HAP-1 (cell line): ENCODE measurements around the gene GRXCR2.
"Not testable (repeated sequence)": the region's sequence is repeated elsewhere in the genome, so short reads cannot be mapped to it uniquely, and the experiment has no call there.

ENCODE experiments used
- DNase-seq, 2 experiments: peaks; one replicate each; pipeline ENCODE4 v3.0.0-alpha.2; 2016 to 2020; ENCODE audit warnings: low spot score in 2 of 2
- H3K27me3 ChIP-seq: fragments of 250-450 bp; sonication (Bioruptor Pico); 2 replicates; pipeline ENCODE4 v1.5.1; 2020; ENCODE audit warnings: low read depth, mild to moderate bottlenecking, moderate library complexity
- H3K36me3 ChIP-seq: fragments of 250-450 bp; sonication (Bioruptor Pico); replicated peaks from 2 replicates; pipeline ENCODE4 v1.5.1; 2020; ENCODE audit warnings: mild to moderate bottlenecking
- H3K4me1 ChIP-seq: fragments of 250-450 bp; sonication (Bioruptor Pico); 2 replicates; pipeline ENCODE4 v1.5.1; 2020; ENCODE audit warnings: mild to moderate bottlenecking
- H3K4me3 ChIP-seq: fragments of 250-450 bp; sonication (Bioruptor Pico); 2 replicates; pipeline ENCODE4 v1.5.1; 2020; ENCODE audit warnings: mild to moderate bottlenecking, moderate library complexity
- H3K9me3 ChIP-seq: fragments of 250-450 bp; sonication (Bioruptor Pico); 2 replicates; pipeline ENCODE4 v1.5.1; 2020; ENCODE audit warnings: mild to moderate bottlenecking, moderate library complexity
- in situ Hi-C: fragments of 300-500 bp; cut with MboI; formaldehyde crosslinking; loops from 3 replicates; pipeline ENCODE4 v1.14.3; 2020; ENCODE audit warnings: low sequenced_read_pairs, inconsistent platforms, mixed read lengths

GRXCR2 gene

DNA sequence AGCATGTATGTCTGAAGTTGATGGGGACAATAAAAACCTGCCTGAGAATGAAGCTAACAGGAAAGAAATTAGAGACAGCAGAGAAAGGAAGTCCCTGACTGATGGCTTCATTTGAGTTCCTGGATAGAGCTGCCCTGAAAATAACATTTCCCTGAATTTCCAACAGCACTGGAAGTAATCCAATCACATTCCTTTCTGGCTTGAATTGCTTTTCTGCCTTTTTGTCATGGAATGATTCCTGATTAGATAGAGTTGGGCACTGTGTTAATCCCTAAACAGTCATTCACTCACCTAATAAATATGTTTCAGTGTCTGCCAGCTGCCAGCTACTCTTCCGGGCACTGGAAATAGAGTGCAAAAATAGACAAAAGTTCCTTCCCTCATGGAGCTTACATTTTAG, 33.6 kb upstream of the GRXCR2 start:
- no peaks in the 10 kb centered on the region for H3K27me3 ChIP-seq
- H3K9me3 ChIP-seq = no peaks in the 10 kb centered on the region
- peaks cover 6% of the 10 kb centered on the region; the same call in 1 of the 2 replicates for H3K4me1 ChIP-seq
- no peak overlapping the region for H3K4me3 ChIP-seq
- no peaks in the 10 kb centered on the region for H3K36me3 ChIP-seq
- DNase-seq = no peak
- in situ Hi-C loops = no loop called here

GRCh38 chr5:145904743-145905142, 31.9 kb upstream of the GRXCR2 start:
- H3K27me3 ChIP-seq = no peaks in the 10 kb centered on the region
- no peak for DNase-seq
- H3K36me3 ChIP-seq = no peaks in the 10 kb centered on the region
- peaks cover 6% of the 10 kb centered on the region; the same call in 1 of the 2 replicates for H3K4me1 ChIP-seq
- H3K9me3 ChIP-seq = no peaks in the 10 kb centered on the region
- in situ Hi-C loops = no loop called here
- H3K4me3 ChIP-seq = no peak overlapping the region

DNA sequence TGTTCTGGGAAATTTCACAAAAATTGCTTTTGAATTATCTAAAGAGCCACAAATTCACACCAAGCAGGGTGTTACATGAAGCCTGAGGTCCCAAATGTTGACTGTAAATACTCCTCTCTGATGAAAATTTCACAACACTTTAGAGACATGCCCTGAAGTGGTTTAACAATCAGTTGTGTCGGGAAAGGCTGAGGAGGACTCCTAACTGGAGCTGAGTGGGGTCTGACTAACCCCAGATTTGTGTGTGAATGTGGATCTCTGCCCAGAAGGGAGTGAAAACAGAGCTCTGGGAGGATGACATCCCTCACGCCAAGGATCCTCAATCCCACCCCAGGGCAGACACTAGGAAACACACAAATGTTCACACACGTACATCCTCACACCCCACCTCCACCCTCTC, 31.1 kb upstream of the GRXCR2 start:
- no peak overlapping the region for H3K4me3 ChIP-seq
- in situ Hi-C loops = no loop called here
- H3K36me3 ChIP-seq = no peaks in the 10 kb centered on the region
- H3K4me1 ChIP-seq = peaks cover 6% of the 10 kb centered on the region; the same call in 1 of the 2 replicates
- DNase-seq = no peak
- no peaks in the 10 kb centered on the region for H3K9me3 ChIP-seq
- H3K27me3 ChIP-seq = no peaks in the 10 kb centered on the region

DNA sequence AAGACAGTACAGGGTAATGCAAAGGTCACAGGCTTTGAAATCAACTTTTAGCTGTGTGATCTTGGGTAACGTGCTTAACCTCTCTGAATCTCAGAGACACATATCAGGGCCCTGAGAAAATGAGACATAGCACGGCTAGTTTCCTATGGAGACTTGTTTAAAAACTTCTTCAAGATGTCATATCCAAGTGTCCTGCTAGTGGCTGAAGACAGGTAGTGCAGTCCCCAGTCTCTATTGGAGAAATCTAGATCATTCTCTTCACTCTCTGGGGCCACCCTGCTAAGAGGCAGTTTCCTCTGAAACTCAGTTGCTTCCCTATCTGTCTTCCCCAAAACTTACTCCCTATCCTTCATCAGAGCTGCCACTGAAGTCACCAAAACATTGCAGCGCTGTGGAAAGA, 30.3 kb upstream of the GRXCR2 start:
- Histone ChIP-seq H3K27me3 (no peaks in the 10 kb centered on the region), H3K36me3 (no peaks in the 10 kb centered on the region), H3K4me3 (no peak overlapping the region), H3K4me1 (peaks cover 2% of the 10 kb centered on the region; the same call in 1 of the 2 replicates), H3K9me3 (no peaks in the 10 kb centered on the region)
- peak in 1 of 2 experiments; percentile 27 for DNase-seq
- in situ Hi-C loops = no loop called here

- H3K36me3 ChIP-seq = no peaks in the 10 kb centered on the region
- H3K4me1 ChIP-seq = no peaks in the 10 kb centered on the region
- no peak overlapping the region for H3K4me3 ChIP-seq
- DNase-seq = no peak
- in situ Hi-C loops = no loop called here
- no peaks in the 10 kb centered on the region for H3K27me3 ChIP-seq
- no peaks in the 10 kb centered on the region for H3K9me3 ChIP-seq
These were observed 29.6 kb upstream of the GRXCR2 start for GRCh38 chr5:145902421-145902820.

GRCh38 chr5:145898171-145898570, 25.4 kb upstream of the GRXCR2 start:
- no peak for DNase-seq
- Histone ChIP-seq H3K36me3 (no peaks in the 10 kb centered on the region), H3K4me3 (no peak overlapping the region), H3K9me3 (no peaks in the 10 kb centered on the region), H3K4me1 (no peaks in the 10 kb centered on the region), H3K27me3 (no peaks in the 10 kb centered on the region)
- in situ Hi-C loops = no loop called here

DNA sequence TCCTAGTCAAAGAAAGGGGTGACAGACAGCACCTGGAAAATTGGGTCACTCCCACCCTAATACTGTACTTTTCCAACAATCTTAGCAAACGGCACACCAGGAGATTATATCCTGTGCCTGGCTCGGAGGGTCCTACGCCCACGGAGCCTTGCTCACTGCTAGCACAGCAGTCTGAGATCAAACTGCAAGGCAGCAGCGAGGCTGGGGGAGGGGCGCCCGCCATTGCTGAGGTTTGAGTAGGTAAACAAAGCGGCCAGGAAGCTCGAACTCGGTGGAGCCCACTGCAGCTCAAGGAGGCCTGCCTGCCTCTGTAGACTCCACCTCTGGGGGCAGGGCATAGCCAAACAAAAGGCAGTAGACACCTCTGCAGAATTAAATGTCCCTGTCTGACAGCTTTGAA, 18.6 kb upstream of the GRXCR2 start:
- H3K4me1 ChIP-seq, DNase-seq, in situ Hi-C loops, H3K4me3 ChIP-seq, H3K9me3 ChIP-seq, H3K36me3 ChIP-seq, H3K27me3 ChIP-seq: not testable (repeated sequence)

- no peaks in the 10 kb centered on the region for H3K36me3 ChIP-seq
- H3K4me3 ChIP-seq = no peak overlapping the region
- 0 out of 2 replicates have a peak, but pooled peaks cover 1% of the 10 kb centered on the region for H3K27me3 ChIP-seq
- no peaks in the 10 kb centered on the region; the same call in 1 of the 2 replicates for H3K9me3 ChIP-seq
- no peak for DNase-seq
- no peaks in the 10 kb centered on the region for H3K4me1 ChIP-seq
- in situ Hi-C loops = no loop called here
These were observed 16.8 kb upstream of the GRXCR2 start for GRCh38 chr5:145889611-145890010.

DNA sequence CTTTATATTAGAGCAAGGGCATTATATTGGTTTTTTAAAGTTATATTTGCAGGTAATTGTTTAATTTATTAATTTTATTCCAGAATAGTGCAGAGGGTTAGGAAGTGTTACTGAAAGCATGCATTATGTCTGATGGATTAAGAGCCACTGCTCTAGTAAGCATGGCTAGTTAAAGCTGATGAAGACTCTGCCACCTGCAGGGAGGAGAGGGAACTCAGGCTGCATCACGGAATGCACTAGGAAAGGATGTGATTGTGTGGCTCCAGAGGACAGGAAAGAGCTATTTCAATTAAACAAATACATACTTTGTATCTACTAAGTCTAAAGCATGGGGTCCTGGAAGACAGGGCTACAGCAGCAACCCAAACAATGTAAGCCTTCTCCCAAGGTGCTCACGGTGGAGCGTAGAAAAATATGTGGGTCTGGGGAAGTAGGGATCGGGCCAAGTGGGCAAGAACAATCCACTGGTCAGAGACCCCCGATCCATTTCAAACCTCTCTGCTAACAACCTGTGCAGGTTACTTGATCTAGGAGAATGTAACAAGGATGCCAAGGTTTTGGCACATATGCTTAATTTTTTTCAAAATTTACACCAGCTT, 15.3 kb upstream of the GRXCR2 start:
- Histone ChIP-seq H3K4me1 (no peaks in the 10 kb centered on the region), H3K4me3 (no peak overlapping the region), H3K27me3 (0 out of 2 replicates have a peak, but pooled peaks cover 2% of the 10 kb centered on the region), H3K9me3 (no peaks in the 10 kb centered on the region; the same call in 1 of the 2 replicates), H3K36me3 (no peaks in the 10 kb centered on the region)
- in situ Hi-C loops = no loop called here
- DNase-seq = peak; percentile 35 to 62

GRCh38 chr5:145887217-145887616, 14.4 kb upstream of the GRXCR2 start:
- Histone ChIP-seq H3K36me3 (no peaks in the 10 kb centered on the region), H3K27me3 (0 out of 2 replicates have a peak, but pooled peaks cover 2% of the 10 kb centered on the region), H3K4me3 (no peak overlapping the region), H3K9me3 (no peaks in the 10 kb centered on the region; the same call in 1 of the 2 replicates), H3K4me1 (no peaks in the 10 kb centered on the region)
- in situ Hi-C loops = no loop called here
- no peak for DNase-seq

- in situ Hi-C loops = no loop called here
- Histone ChIP-seq H3K4me1 (no peaks in the 10 kb centered on the region), H3K4me3 (no peak overlapping the region), H3K36me3 (no peaks in the 10 kb centered on the region), H3K9me3 (no peaks in the 10 kb centered on the region), H3K27me3 (no peaks in the 10 kb centered on the region; the same call in 1 of the 2 replicates)
- no peak for DNase-seq
These were observed 2.0 kb upstream of the GRXCR2 start for GRCh38 chr5:145874765-145875164.

DNA sequence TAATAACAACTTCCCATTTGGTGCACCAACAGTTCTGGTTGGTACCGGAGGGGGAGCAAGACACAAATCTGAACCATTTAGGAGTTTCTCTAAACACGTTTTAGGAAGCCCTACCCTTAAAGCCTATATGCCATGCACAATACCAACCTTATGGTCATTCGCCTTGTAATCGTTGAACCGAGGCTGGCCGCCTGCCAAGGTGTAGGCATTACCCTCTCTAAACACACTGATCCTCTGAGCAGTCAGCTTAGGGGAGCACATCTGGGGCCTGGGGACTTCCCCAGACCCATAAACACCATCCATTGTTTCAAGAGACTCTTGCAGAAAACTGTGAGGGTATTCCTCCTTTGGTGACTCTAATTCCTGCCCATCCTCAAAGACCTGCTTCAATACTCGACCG, 328 bp downstream of the GRXCR2 start:
- no peaks in the 10 kb centered on the region; the same call in 1 of the 2 replicates for H3K27me3 ChIP-seq
- no peaks in the 10 kb centered on the region for H3K9me3 ChIP-seq
- H3K4me1 ChIP-seq = no peaks in the 10 kb centered on the region
- in situ Hi-C loops = no loop called here
- DNase-seq = no peak
- no peaks in the 10 kb centered on the region for H3K36me3 ChIP-seq
- no peak overlapping the region for H3K4me3 ChIP-seq

GRCh38 chr5:145869753-145870152, 3.1 kb downstream of the GRXCR2 start:
- no peaks in the 10 kb centered on the region for H3K36me3 ChIP-seq
- no peaks in the 10 kb centered on the region; the same call in 1 of the 2 replicates for H3K27me3 ChIP-seq
- H3K4me3 ChIP-seq = no peak overlapping the region
- in situ Hi-C loops = no loop called here
- DNase-seq = no peak
- H3K4me1 ChIP-seq = no peaks in the 10 kb centered on the region
- H3K9me3 ChIP-seq = no peaks in the 10 kb centered on the region

DNA sequence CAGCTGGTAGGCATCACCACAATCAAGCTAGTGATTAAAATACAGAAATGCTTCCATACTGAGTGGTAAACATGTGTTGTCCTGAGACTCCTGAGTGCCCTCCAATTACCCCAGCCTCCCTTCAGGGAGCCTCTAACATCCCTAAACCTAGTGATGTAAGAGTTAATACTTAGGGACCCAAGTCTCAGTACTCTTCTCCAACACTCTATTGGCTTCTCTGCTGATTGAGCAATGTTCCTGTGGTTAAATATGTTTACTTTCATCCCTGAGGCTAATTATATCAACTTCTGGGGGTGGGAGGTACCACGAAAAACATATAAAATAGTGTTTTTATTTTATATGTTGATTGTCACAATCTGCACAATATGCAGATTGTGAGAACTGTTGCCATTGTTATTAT, 5.0 kb downstream of the GRXCR2 start:
- peaks cover 2% of the 10 kb centered on the region for H3K27me3 ChIP-seq
- in situ Hi-C loops = no loop called here
- H3K4me1 ChIP-seq = no peaks in the 10 kb centered on the region
- H3K9me3 ChIP-seq = no peaks in the 10 kb centered on the region
- no peak overlapping the region for H3K4me3 ChIP-seq
- no peaks in the 10 kb centered on the region for H3K36me3 ChIP-seq
- no peak for DNase-seq

GRCh38 chr5:145864432-145864831, 8.4 kb downstream of the GRXCR2 start:
- in situ Hi-C loops, DNase-seq, H3K36me3 ChIP-seq, H3K4me1 ChIP-seq, H3K4me3 ChIP-seq, H3K9me3 ChIP-seq, H3K27me3 ChIP-seq: not testable (repeated sequence)
